ENCODE data around the gene DELE1. TPM values are rescaled to one million over a fixed set of nuclear protein-coding genes. Genes with fewer than 3 reads are reported as not detected.

The DELE1 gene
- total and polyA plus RNA-seq, 2 donors (not counting 3 experiments of a cell fraction or from before 2014, with no cell fraction given), result 105 to 121 TPM

DNA sequence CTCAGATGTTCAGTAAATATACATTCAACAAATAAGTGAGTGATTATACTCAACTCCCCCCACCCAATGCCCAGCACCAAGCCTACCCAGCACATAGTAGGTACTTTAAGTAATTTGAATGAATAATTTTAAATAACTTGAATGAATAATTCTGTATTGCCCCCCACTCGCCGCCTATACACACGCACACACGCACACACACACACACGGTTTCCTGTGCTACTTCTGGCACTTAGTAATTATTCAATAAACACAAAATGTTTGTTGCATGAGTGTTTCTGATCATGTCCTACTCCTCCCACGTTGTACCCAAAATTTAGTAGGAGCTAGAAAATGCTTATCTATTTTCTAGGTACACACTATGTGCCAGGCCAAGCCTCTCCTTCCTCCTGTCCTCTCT, 18.1 kb downstream of the DELE1 start:
- Histone ChIP-seq H3K79me2 (ENCODE audit: control insufficient read depth, insufficient read depth, low read length) (no peaks in the 10 kb centered on the region), H3K4me3 (replicated peaks in 1 of 3; ENCODE audit: insufficient read depth in 1 of 3, low read depth in 1 of 3, low read length in 3 of 3) (no peak overlapping the region), H2AFZ (ENCODE audit: low read depth, low read length) (no peak overlapping the region), H4K20me1 (replicated peaks; ENCODE audit: control insufficient read depth, extremely low read depth, insufficient read depth, low read length) (no peaks in the 10 kb centered on the region), H3K9me3 (replicated peaks; ENCODE audit: control insufficient read depth, insufficient read depth, low read length) (no peaks in the 10 kb centered on the region), H3K36me3 (ENCODE audit: control insufficient read depth in 2 of 2, extremely low read depth in 1 of 2, insufficient read depth in 2 of 2, low read length in 2 of 2) (peaks cover 11 to 15% of the 10 kb centered on the region in 2 experiments), H3K4me2 (ENCODE audit: insufficient read depth, low read length) (no peak overlapping the region), H3K27me3 (ENCODE audit: control insufficient read depth in 2 of 2, insufficient read depth in 2 of 2, low read length in 2 of 2) (no peaks in the 10 kb centered on the region), H3K9ac (replicated peaks; ENCODE audit: extremely low read depth, insufficient read depth, low read length) (no peak overlapping the region), H3K9me1 (replicated peaks; ENCODE audit: control insufficient read depth, extremely low read depth, insufficient read depth, low read length) (no peaks in the 10 kb centered on the region), H3K4me1 (ENCODE audit: control insufficient read depth, extremely low read depth, insufficient read depth, low read length) (peaks cover 35% of the 10 kb centered on the region), H3K27ac (ENCODE audit: insufficient read depth, low read depth, low read length) (peak overlapping the region; percentile 19)
- ChIA-PET POLR2A (interaction anchor here (0.5 to 2.5 kb wide), 2 partner anchors 18 to 221 kb away, joined by 3 to 9 read pairs; partner anchors contain the start of gene DELE1), CTCF (interaction anchor here (0.9 to 10.9 kb wide), 10 partner anchors 10 to 259 kb away, joined by 3 to 244 read pairs (median 6); partner anchors contain the start of genes DELE1, PCDH1, PCDH12 and RNF14)
- no peak for TF ChIP-seq GATA2 (IDR thresholded peaks at IDR 0.05; ENCODE audit: insufficient read depth, insufficient read length, low read depth, low read length)
- TF ChIP-seq MAX (IDR thresholded peaks at IDR 0.05; ENCODE audit: insufficient read depth, insufficient read length), result no peak
- no peak for TF ChIP-seq EZH2 (IDR thresholded peaks at IDR 0.05; ENCODE audit: borderline replicate concordance, low read depth, low read length, severe bottlenecking)
- TF ChIP-seq POLR2AphosphoS5 (IDR thresholded peaks at IDR 0.05; ENCODE audit: insufficient read depth, low read depth, low read length), result no peak
- TF ChIP-seq MYC (IDR thresholded peaks at IDR 0.05; ENCODE audit: low read depth, low read length), result no peak
- no peak for TF ChIP-seq JUN (IDR thresholded peaks at IDR 0.05; ENCODE audit: borderline replicate concordance, insufficient read depth, insufficient read length, low read depth)
- TF ChIP-seq CTCF (IDR thresholded peaks at IDR 0.05; ENCODE audit: extremely low read depth in 1 of 2, insufficient read depth in 1 of 2, low read depth in 1 of 2, low read length in 2 of 2), result no peak
- TF ChIP-seq POLR2A (IDR thresholded peaks at IDR 0.05; ENCODE audit: low read depth, low read length), result no peak
- TF ChIP-seq FOS (IDR thresholded peaks at IDR 0.05; ENCODE audit: borderline replicate concordance, insufficient read depth, low read length), result no peak
- FAIRE-seq, result peak; percentile 37
- no peak for DNase-seq (ENCODE audit: low read depth, low spot score)
- intact Hi-C loops (cut with micrococcal nuclease), result loop anchor here (1.0 to 2.0 kb wide), 2 partner anchors 17 kb away; partner anchors contain the start of gene PCDH12
- no TSS peak for BruUV-seq (replicated peaks)
- dilution Hi-C loops (cut with MboI; ENCODE audit: extremely low pct_ligation_motif_present, low sequenced_read_pairs), result no loop called here

Data from endothelial cell of umbilical vein (primary cell).